Ishikawa (cell line): ENCODE measurements around the gene SCAF11.

Experiments used
- CREB1 ChIP-seq: IDR thresholded peaks from 2 replicates; pipeline ENCODE4 v1.6.1; 2012; ENCODE audit warnings: low read depth
- EP300 ChIP-seq: IDR thresholded peaks from 2 replicates; pipeline ENCODE4 v1.6.1; 2012; ENCODE audit warnings: borderline replicate concordance
- FOXM1 ChIP-seq: IDR thresholded peaks from 2 replicates; pipeline ENCODE4 v1.6.1; 2012; ENCODE audit warnings: low read depth, borderline replicate concordance
- NFIC ChIP-seq: IDR thresholded peaks from 2 replicates; pipeline ENCODE4 v1.6.1; 2012
- RAD21 ChIP-seq: IDR thresholded peaks from 2 replicates; pipeline ENCODE4 v1.6.1; 2012; ENCODE audit warnings: low read depth
- TAF1 ChIP-seq: IDR thresholded peaks from 2 replicates; pipeline ENCODE4 v1.6.1; 2012; ENCODE audit warnings: low read depth, mild to moderate bottlenecking
- TCF12 ChIP-seq: IDR thresholded peaks from 2 replicates; pipeline ENCODE4 v1.6.1; 2012; ENCODE audit warnings: low read depth
- TEAD4 ChIP-seq: IDR thresholded peaks from 2 replicates; pipeline ENCODE4 v1.6.1; 2012
- YY1 ChIP-seq: IDR thresholded peaks from 2 replicates; pipeline ENCODE4 v1.6.1; 2012; ENCODE audit warnings: low read depth
- ZBTB7A ChIP-seq: IDR thresholded peaks from 2 replicates; pipeline ENCODE4 v1.6.1; 2012; ENCODE audit warnings: low read depth
- TF ChIP-seq, protein P1 (sequence below): IDR thresholded peaks from 2 replicates; pipeline ENCODE4 v1.6.1; 2012; ENCODE audit warnings: low read depth, mild to moderate bottlenecking
- TF ChIP-seq, protein P2 (sequence below): IDR thresholded peaks from 2 replicates; pipeline ENCODE4 v1.6.1; 2012

- TF ChIP-seq NFIC = no peak
- TF ChIP-seq TCF12 = no peak
- TF ChIP-seq YY1 = no peak
- TF ChIP-seq RAD21 = no peak
- no peak for TF ChIP-seq EP300
- TF ChIP-seq, protein P1, sequence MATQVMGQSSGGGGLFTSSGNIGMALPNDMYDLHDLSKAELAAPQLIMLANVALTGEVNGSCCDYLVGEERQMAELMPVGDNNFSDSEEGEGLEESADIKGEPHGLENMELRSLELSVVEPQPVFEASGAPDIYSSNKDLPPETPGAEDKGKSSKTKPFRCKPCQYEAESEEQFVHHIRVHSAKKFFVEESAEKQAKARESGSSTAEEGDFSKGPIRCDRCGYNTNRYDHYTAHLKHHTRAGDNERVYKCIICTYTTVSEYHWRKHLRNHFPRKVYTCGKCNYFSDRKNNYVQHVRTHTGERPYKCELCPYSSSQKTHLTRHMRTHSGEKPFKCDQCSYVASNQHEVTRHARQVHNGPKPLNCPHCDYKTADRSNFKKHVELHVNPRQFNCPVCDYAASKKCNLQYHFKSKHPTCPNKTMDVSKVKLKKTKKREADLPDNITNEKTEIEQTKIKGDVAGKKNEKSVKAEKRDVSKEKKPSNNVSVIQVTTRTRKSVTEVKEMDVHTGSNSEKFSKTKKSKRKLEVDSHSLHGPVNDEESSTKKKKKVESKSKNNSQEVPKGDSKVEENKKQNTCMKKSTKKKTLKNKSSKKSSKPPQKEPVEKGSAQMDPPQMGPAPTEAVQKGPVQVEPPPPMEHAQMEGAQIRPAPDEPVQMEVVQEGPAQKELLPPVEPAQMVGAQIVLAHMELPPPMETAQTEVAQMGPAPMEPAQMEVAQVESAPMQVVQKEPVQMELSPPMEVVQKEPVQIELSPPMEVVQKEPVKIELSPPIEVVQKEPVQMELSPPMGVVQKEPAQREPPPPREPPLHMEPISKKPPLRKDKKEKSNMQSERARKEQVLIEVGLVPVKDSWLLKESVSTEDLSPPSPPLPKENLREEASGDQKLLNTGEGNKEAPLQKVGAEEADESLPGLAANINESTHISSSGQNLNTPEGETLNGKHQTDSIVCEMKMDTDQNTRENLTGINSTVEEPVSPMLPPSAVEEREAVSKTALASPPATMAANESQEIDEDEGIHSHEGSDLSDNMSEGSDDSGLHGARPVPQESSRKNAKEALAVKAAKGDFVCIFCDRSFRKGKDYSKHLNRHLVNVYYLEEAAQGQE = no peak
- TF ChIP-seq, protein P2, sequence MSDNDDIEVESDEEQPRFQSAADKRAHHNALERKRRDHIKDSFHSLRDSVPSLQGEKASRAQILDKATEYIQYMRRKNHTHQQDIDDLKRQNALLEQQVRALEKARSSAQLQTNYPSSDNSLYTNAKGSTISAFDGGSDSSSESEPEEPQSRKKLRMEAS = no peak
- TF ChIP-seq FOXM1 = no peak
- no peak for TF ChIP-seq ZBTB7A
- TF ChIP-seq CREB1 = no peak
- TF ChIP-seq TEAD4 = no peak
- TF ChIP-seq TAF1 = no peak
Observed at GRCh38 chr12:45887544-45887943, 102.8 kb downstream of the SCAF11 start.
